IgD-negative memory B cell (primary cell): ENCODE measurements around the gene SIGLEC11. TPM values are rescaled to one million over a fixed set of nuclear protein-coding genes. Genes with fewer than 3 reads are reported as not detected.
"Not testable (repeated sequence)": the region's sequence is repeated elsewhere in the genome, so short reads cannot be mapped to it uniquely, and the experiment has no call there.

ENCODE experiments used
- H3K27ac Mint-ChIP-seq, 3 donors: one replicate each; pipeline ENCODE4 v1.8.0; 2020 to 2022; ENCODE audit warnings: mild to moderate bottlenecking in 3 of 3, mixed read lengths in 3 of 3, moderate library complexity in 1 of 3
- H3K27me3 Mint-ChIP-seq: one replicate; pipeline ENCODE4 v1.8.0; 2021; ENCODE audit warnings: mixed read lengths
- H3K36me3 Mint-ChIP-seq: one replicate; pipeline ENCODE4 v1.8.0; 2020; ENCODE audit warnings: mild to moderate bottlenecking, mixed read lengths
- H3K4me1 Mint-ChIP-seq, 3 donors: one replicate each; pipeline ENCODE4 v1.8.0; 2020 to 2022; ENCODE audit warnings: mixed read lengths in 3 of 3, mild to moderate bottlenecking in 1 of 3
- H3K4me3 Mint-ChIP-seq, 4 donors: one replicate each; pipeline ENCODE4 v1.8.0; 2020 to 2022; ENCODE audit warnings: mild to moderate bottlenecking in 4 of 4, mixed read lengths in 4 of 4, moderate library complexity in 3 of 4
- H3K9me3 Mint-ChIP-seq, 3 donors: one replicate each; pipeline ENCODE4 v1.8.0; 2020 to 2021; ENCODE audit warnings: mixed read lengths in 3 of 3, mild to moderate bottlenecking in 1 of 3
- polyA plus RNA-seq: library from polyadenylated mRNA; unstranded; fragments of 300-500 nt; fragmentation: Illumina TruSeq; gene quantifications from one replicate; pipeline ENCODE4 v1.2.3, GENCODE V29; 2021

Gene SIGLEC11
- polyA plus RNA-seq, 1 donor from 2014 or later: not detected

GRCh38 chr19:49949742-49950589, 11.0 kb downstream of the SIGLEC11 start:
- Mint-ChIP-seq H3K9me3 (peaks cover 0 to 1% (median 0%) of the 10 kb centered on the region in 3 donors), H3K36me3 (no peaks in the 10 kb centered on the region), H3K27ac (no peak overlapping the region), H3K4me3 (no peak overlapping the region), H3K4me1 (peaks cover 10 to 16% (median 12%) of the 10 kb centered on the region in 3 donors), H3K27me3 (peaks cover 25% of the 10 kb centered on the region)

GRCh38 chr19:49946415-49946814, 14.6 kb downstream of the SIGLEC11 start:
- Mint-ChIP-seq H3K4me1 (peaks cover 4 to 7% (median 6%) of the 10 kb centered on the region in 3 donors), H3K36me3 (no peaks in the 10 kb centered on the region), H3K27me3 (peaks cover 20% of the 10 kb centered on the region), H3K9me3 (peaks cover 0 to 1% (median 0%) of the 10 kb centered on the region in 3 donors), H3K27ac (no peak overlapping the region), H3K4me3 (no peak overlapping the region)

- not testable (repeated sequence) for H3K27ac Mint-ChIP-seq, H3K9me3 Mint-ChIP-seq, H3K4me1 Mint-ChIP-seq, H3K36me3 Mint-ChIP-seq
- Mint-ChIP-seq H3K27me3 (peaks cover 17% of the 10 kb centered on the region), H3K4me3 (peak overlapping the region in 1 of 4 donors; percentile 37)
These were observed 16.4 kb downstream of the SIGLEC11 start for GRCh38 chr19:49944567-49944966.

GRCh38 chr19:49940482-49940791, 20.5 kb downstream of the SIGLEC11 start:
- no peaks in the 10 kb centered on the region for H3K9me3 Mint-ChIP-seq
- no peak overlapping the region for H3K4me3 Mint-ChIP-seq
- H3K36me3 Mint-ChIP-seq: no peaks in the 10 kb centered on the region
- H3K4me1 Mint-ChIP-seq: peaks cover 4 to 11% (median 7%) of the 10 kb centered on the region in 3 donors
- H3K27me3 Mint-ChIP-seq: peaks cover 4% of the 10 kb centered on the region
- no peak overlapping the region for H3K27ac Mint-ChIP-seq

GRCh38 chr19:49939721-49940481, 21.1 kb downstream of the SIGLEC11 start:
- Mint-ChIP-seq H3K27ac (peak overlapping the region in 1 of 3 donors; percentile 43), H3K36me3 (no peaks in the 10 kb centered on the region), H3K27me3 (peaks cover 4% of the 10 kb centered on the region), H3K9me3 (no peaks in the 10 kb centered on the region), H3K4me3 (no peak overlapping the region), H3K4me1 (peaks cover 2 to 11% (median 7%) of the 10 kb centered on the region in 3 donors)

GRCh38 chr19:49938662-49939061, 22.3 kb downstream of the SIGLEC11 start:
- H3K27ac Mint-ChIP-seq: no peak overlapping the region
- no peaks in the 10 kb centered on the region for H3K36me3 Mint-ChIP-seq
- H3K4me3 Mint-ChIP-seq: no peak overlapping the region
- no peaks in the 10 kb centered on the region for H3K9me3 Mint-ChIP-seq
- peaks cover 0 to 8% (median 3%) of the 10 kb centered on the region in 3 donors for H3K4me1 Mint-ChIP-seq
- H3K27me3 Mint-ChIP-seq: no peaks in the 10 kb centered on the region

- no peaks in the 10 kb centered on the region for H3K9me3 Mint-ChIP-seq
- no peaks in the 10 kb centered on the region for H3K27me3 Mint-ChIP-seq
- no peak overlapping the region for H3K4me3 Mint-ChIP-seq
- H3K36me3 Mint-ChIP-seq: no peaks in the 10 kb centered on the region
- no peak overlapping the region for H3K27ac Mint-ChIP-seq
- peaks cover 3 to 8% (median 5%) of the 10 kb centered on the region in 3 donors for H3K4me1 Mint-ChIP-seq
These were observed 23.1 kb downstream of the SIGLEC11 start for GRCh38 chr19:49937750-49938381.

GRCh38 chr19:49936549-49936948, 24.4 kb downstream of the SIGLEC11 start:
- Mint-ChIP-seq H3K4me3 (no peak overlapping the region), H3K9me3 (no peaks in the 10 kb centered on the region), H3K4me1 (peaks cover 6 to 8% (median 7%) of the 10 kb centered on the region in 3 donors), H3K27ac (peak overlapping the region in 1 of 3 donors; percentile 12), H3K36me3 (no peaks in the 10 kb centered on the region), H3K27me3 (no peaks in the 10 kb centered on the region)

- Mint-ChIP-seq H3K36me3 (no peaks in the 10 kb centered on the region), H3K27me3 (peaks cover 4% of the 10 kb centered on the region), H3K9me3 (peaks cover 0 to 7% (median 0%) of the 10 kb centered on the region in 3 donors), H3K27ac (peak overlapping the region in 2 of 3 donors; percentile 40 to 65), H3K4me3 (no peak overlapping the region), H3K4me1 (peaks cover 14 to 25% (median 17%) of the 10 kb centered on the region in 3 donors)
These were observed 27.3 kb downstream of the SIGLEC11 start for GRCh38 chr19:49933643-49934042.

GRCh38 chr19:49932731-49933131, 28.2 kb downstream of the SIGLEC11 start:
- Mint-ChIP-seq H3K36me3 (no peaks in the 10 kb centered on the region), H3K27ac (no peak overlapping the region), H3K9me3 (peaks cover 0 to 7% (median 0%) of the 10 kb centered on the region in 3 donors), H3K27me3 (peaks cover 6% of the 10 kb centered on the region), H3K4me1 (peaks cover 19 to 32% (median 22%) of the 10 kb centered on the region in 3 donors), H3K4me3 (no peak overlapping the region)

- Mint-ChIP-seq H3K4me1 (peaks cover 23 to 38% (median 28%) of the 10 kb centered on the region in 3 donors), H3K36me3 (peaks cover 2% of the 10 kb centered on the region), H3K4me3 (peak overlapping the region in 2 of 4 donors; percentile 18 to 54), H3K27me3 (peaks cover 6% of the 10 kb centered on the region), H3K27ac (peak overlapping the region in 1 of 3 donors; percentile 98), H3K9me3 (peaks cover 0 to 7% (median 0%) of the 10 kb centered on the region in 3 donors)
These were observed 28.9 kb downstream of the SIGLEC11 start for GRCh38 chr19:49932041-49932451.

GRCh38 chr19:49931293-49932040, 29.5 kb downstream of the SIGLEC11 start:
- peak overlapping the region in 1 of 4 donors; percentile 96 for H3K4me3 Mint-ChIP-seq
- H3K36me3 Mint-ChIP-seq: peaks cover 2% of the 10 kb centered on the region
- H3K27ac Mint-ChIP-seq: peak overlapping the region in 2 of 3 donors; percentile 73 to 98
- peaks cover 6% of the 10 kb centered on the region for H3K27me3 Mint-ChIP-seq
- H3K4me1 Mint-ChIP-seq: peaks cover 23 to 36% (median 29%) of the 10 kb centered on the region in 3 donors
- H3K9me3 Mint-ChIP-seq: peaks cover 0 to 7% (median 0%) of the 10 kb centered on the region in 3 donors

GRCh38 chr19:49930483-49931011, 30.4 kb downstream of the SIGLEC11 start:
- Mint-ChIP-seq H3K4me3 (peak overlapping the region; percentile 61 to 100 (median 98)), H3K36me3 (peaks cover 2% of the 10 kb centered on the region), H3K9me3 (peaks cover 0 to 7% (median 0%) of the 10 kb centered on the region in 3 donors), H3K4me1 (peaks cover 24 to 36% (median 32%) of the 10 kb centered on the region in 3 donors), H3K27ac (peak overlapping the region; percentile 98 to 100 (median 100)), H3K27me3 (peaks cover 6% of the 10 kb centered on the region)
